Left lung (tissue), 10 donors: Measurements from ENCODE around the gene THAP3. TPM values are rescaled to one million over a fixed set of nuclear protein-coding genes. Genes with fewer than 3 reads are reported as not detected.
"Not testable (repeated sequence)": the region's sequence is repeated elsewhere in the genome, so short reads cannot be mapped to it uniquely, and the experiment has no call there.

ENCODE experiments used
- ATAC-seq: fragments of 200-7000 bp; cut with Tn5 transposase; one replicate; pipeline ENCODE4 v1.9.1; 2020; ENCODE audit warnings: moderate library complexity
- DNase-seq, 4 donors: peaks; one replicate each; pipeline ENCODE4 v3.0.0-alpha.2; 2013 to 2020
- H3K27ac ChIP-seq, 2 donors: fragments of 200-600 bp; sonication (generic) in 1 of 2; one replicate each; pipeline versions ENCODE4 v1.5.0 to v1.8.0; 2020 to 2021
- H3K27me3 ChIP-seq, 2 donors: fragments of 200-600 bp; sonication (generic) in 1 of 2; one replicate each; pipeline versions ENCODE4 v1.5.0 to v1.8.0; 2020 to 2021
- H3K36me3 ChIP-seq, 2 donors: fragments of 200-600 bp; sonication (generic) in 1 of 2; one replicate each; pipeline versions ENCODE4 v1.5.0 to v1.8.0; 2020 to 2021
- H3K4me1 ChIP-seq, 2 donors: fragments of 200-600 bp; one replicate each; pipeline ENCODE4 v1.8.0; 2021
- H3K4me3 ChIP-seq, 2 donors: fragments of 200-600 bp; sonication (generic) in 1 of 2; one replicate each; pipeline versions ENCODE4 v1.5.0 to v1.8.0; 2020 to 2021; ENCODE audit warnings: mild to moderate bottlenecking in 1 of 2
- H3K9me3 ChIP-seq, 2 donors: fragments of 200-600 bp; sonication (generic) in 1 of 2; one replicate each; pipeline versions ENCODE4 v1.5.0 to v1.8.0; 2020 to 2021
- intact Hi-C, 2 donors: fragments of 100-400 bp; cut with DNase I; formaldehyde crosslinking; loops; one replicate each; pipeline versions ENCODE4 v1.11.2 to v1.14.2; 2022
- polyA plus RNA-seq, 6 donors: library from polyadenylated mRNA; unstranded; fragments of 120-200 nt; gene quantifications; one replicate each; pipeline ENCODE4 v1.2.1, GENCODE V29; 2013; ENCODE audit not compliant: insufficient read length in 6 of 6
- total RNA-seq, 2 donors: library from RNA; stranded (reverse); fragmentation: NEBNext Ultra II Directional; extraction: Animal tissue kit (Norgen Biotek cat#: 25700); gene quantifications; one replicate each; pipeline ENCODE4 v1.2.1, GENCODE V29; 2021
- TF ChIP-seq, protein P1 (sequence below), 2 donors: fragments of 200-600 bp; sonication (generic) in 1 of 2; IDR thresholded peaks; one replicate each; pipeline versions ENCODE4 v1.5.0 to v1.8.0; 2021; ENCODE audit warnings: antibody characterized with exemption in 2 of 2
- donor health status: DM: no; HTN: yes; CAD: no.
- donor health status: DM: no; HTN: no; CAD: no.

THAP3 gene
- total and polyA plus RNA-seq, 8 donors = 14.5 to 20.5 (median 17.1) TPM

DNA sequence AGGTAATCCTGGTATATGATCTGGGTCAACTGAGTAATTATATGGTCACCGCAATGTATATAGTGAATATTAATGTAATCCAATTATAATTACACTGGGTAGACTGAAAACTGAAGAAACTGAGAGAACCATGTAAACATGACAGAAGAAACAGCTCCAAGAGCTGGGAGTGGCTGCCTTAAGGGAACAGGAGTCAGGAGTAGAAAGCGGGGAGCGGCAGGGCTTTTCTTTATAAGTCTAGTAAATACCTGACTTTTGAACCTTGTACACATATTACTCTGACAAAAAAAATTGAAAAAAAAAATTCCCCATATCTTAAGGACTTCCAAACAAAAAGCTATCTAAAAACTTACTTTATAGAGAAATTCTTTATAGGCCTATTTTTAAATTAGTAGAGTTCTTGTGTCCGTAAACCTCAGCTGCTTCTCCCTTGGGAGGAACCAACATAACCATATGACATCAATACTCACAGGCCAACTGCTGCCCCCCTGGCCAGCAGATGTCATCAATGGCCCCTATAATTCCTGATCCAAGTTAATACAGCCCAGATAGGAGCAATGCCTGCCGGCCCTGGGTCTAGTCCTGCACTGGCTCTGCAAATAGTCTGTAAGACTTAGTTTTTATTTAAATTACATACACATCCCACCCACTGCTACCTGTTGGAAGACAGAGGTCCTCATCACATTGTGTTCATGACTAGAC is 33.8 kb downstream of the THAP3 start:
- DNase-seq (no peak), ATAC-seq (no peak)
- H3K9me3 ChIP-seq = no peaks in the 10 kb centered on the region
- H3K27me3 ChIP-seq = no peaks in the 10 kb centered on the region
- TF ChIP-seq, protein P1, sequence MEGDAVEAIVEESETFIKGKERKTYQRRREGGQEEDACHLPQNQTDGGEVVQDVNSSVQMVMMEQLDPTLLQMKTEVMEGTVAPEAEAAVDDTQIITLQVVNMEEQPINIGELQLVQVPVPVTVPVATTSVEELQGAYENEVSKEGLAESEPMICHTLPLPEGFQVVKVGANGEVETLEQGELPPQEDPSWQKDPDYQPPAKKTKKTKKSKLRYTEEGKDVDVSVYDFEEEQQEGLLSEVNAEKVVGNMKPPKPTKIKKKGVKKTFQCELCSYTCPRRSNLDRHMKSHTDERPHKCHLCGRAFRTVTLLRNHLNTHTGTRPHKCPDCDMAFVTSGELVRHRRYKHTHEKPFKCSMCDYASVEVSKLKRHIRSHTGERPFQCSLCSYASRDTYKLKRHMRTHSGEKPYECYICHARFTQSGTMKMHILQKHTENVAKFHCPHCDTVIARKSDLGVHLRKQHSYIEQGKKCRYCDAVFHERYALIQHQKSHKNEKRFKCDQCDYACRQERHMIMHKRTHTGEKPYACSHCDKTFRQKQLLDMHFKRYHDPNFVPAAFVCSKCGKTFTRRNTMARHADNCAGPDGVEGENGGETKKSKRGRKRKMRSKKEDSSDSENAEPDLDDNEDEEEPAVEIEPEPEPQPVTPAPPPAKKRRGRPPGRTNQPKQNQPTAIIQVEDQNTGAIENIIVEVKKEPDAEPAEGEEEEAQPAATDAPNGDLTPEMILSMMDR (IDR thresholded peaks at IDR 0.05) = no peak
- H3K36me3 ChIP-seq = peaks cover 0 to 12% of the 10 kb centered on the region in 2 donors
- intact Hi-C loops = no loop called here
- H3K27ac ChIP-seq = no peak overlapping the region
- H3K4me1 ChIP-seq = no peaks in the 10 kb centered on the region
- no peak overlapping the region for H3K4me3 ChIP-seq

DNA sequence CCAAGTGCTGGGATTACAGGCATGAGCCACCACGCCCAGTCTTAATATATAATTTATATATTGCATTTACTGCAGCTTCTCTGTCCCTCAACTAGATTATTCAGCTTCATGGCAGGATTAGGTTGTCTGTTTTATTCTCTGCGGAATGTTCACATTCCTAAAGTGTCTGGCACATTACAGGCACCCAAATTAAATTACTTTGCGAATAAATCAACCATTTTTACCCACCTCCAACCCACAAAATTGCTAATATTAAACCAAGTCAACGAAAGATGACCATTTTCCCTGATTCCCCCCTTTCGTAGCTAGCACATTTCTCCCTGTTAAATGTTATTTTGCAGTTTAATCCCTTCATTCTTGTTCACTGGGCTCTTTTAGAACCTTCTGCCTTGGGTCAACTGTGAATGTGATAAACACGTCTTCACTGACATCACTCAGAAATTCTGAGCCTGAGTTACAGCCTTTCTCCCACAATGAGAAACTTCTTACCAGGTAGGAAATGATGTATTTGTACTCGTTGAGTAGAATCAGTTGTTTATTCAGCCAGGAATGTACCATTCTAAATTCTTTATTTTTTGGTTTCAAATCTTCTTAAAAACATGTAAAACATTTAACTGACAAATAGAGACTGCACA is 35.9 kb downstream of the THAP3 start:
- DNase-seq (no peak), ATAC-seq (no peak)
- H3K27me3 ChIP-seq = no peaks in the 10 kb centered on the region
- peaks cover 0 to 24% of the 10 kb centered on the region in 2 donors for H3K36me3 ChIP-seq
- TF ChIP-seq, protein P1 (IDR thresholded peaks at IDR 0.05) = no peak
- H3K27ac ChIP-seq = no peak overlapping the region
- no peaks in the 10 kb centered on the region for H3K9me3 ChIP-seq
- H3K4me1 ChIP-seq = no peaks in the 10 kb centered on the region
- intact Hi-C loops = no loop called here
- no peak overlapping the region for H3K4me3 ChIP-seq

DNA sequence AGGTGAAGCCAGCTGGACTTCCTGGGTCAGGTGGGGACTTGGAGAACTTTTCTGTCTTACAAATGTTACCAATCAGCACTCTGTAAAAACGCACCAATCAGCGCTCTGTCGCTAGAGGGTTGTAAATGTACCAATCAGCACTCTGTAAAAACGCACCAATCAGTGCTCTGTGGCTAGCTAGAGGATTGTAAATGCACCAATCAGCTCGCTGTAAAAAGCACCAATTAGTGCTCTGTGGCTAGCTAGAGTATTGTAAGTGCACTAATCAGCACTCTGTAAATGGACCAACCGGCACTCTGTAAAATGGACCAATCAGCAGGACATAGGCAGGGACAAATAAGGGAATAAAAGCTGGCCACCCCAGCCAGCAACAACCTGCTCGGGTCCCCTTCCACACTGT is 37.8 kb downstream of the THAP3 start:
- intact Hi-C loops, H3K4me3 ChIP-seq, H3K27me3 ChIP-seq, DNase-seq, H3K27ac ChIP-seq, H3K4me1 ChIP-seq, H3K9me3 ChIP-seq, ATAC-seq: not testable (repeated sequence)
- peaks cover 0 to 41% of the 10 kb centered on the region in 2 donors for H3K36me3 ChIP-seq

DNA sequence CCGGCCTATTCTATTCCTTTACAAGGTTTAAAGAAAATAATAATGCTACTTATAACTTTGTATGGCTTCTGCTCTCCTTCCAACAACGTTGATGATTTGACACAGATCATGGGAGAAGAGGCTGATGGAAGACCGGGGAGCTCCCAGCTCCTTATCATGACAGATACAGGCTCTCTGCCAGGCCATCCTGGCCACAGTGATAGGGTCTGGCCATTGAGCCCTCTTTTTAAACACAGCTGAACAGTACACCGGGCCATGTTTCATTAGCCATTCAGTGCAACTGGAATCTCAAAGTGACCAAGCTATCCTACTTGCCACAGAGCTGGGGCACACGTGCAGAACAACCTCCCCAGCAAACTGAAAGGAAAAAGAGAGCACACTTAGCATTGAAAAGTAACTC is 42.0 kb downstream of the THAP3 start:
- H3K36me3 ChIP-seq = peaks cover 0 to 51% of the 10 kb centered on the region in 2 donors
- no peak overlapping the region for H3K4me3 ChIP-seq
- ATAC-seq = no peak
- no peaks in the 10 kb centered on the region for H3K9me3 ChIP-seq
- no peak overlapping the region for H3K27ac ChIP-seq
- intact Hi-C loops = no loop called here
- DNase-seq = no peak
- no peaks in the 10 kb centered on the region for H3K4me1 ChIP-seq
- no peaks in the 10 kb centered on the region for H3K27me3 ChIP-seq
- TF ChIP-seq, protein P1 (IDR thresholded peaks at IDR 0.05) = no peak

DNA sequence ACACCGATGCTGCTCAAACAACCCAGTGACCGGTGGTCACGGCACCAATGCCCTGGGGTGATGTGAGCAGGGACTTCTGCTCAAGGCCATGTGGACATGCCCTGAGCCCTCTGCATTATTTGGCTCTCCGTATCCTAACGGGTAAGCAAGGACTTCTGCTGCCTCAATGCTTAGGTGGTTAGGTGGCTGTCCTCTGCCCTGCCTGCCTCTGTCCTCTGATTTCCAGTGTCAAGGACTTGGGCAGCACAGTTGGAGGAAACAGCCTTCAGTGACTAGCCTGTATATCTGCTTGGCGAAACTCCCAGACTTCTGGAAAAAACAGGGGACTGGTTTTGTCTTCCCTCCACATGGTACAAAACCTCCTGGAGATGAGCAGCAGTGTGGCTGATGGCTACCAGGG is 42.5 kb downstream of the THAP3 start:
- no peak overlapping the region for H3K27ac ChIP-seq
- ATAC-seq (no peak), DNase-seq (no peak)
- H3K4me1 ChIP-seq = no peaks in the 10 kb centered on the region
- TF ChIP-seq, protein P1 (IDR thresholded peaks at IDR 0.05) = no peak
- intact Hi-C loops = no loop called here
- no peaks in the 10 kb centered on the region for H3K9me3 ChIP-seq
- peaks cover 0 to 51% of the 10 kb centered on the region in 2 donors for H3K36me3 ChIP-seq
- H3K27me3 ChIP-seq = no peaks in the 10 kb centered on the region
- H3K4me3 ChIP-seq = no peak overlapping the region
